ELR (cell line): ENCODE results near the gene TMEM214.

Experiments
- DNase-seq: peaks from one replicate; pipeline ENCODE4 v3.0.0-alpha.2; 2015; ENCODE audit warnings: low read depth

Gene TMEM214

GRCh38 chr2:27040282-27040681, 7.5 kb downstream of the TMEM214 start:
- DNase-seq: no peak

- DNase-seq: no peak
Observed at GRCh38 chr2:27041752-27042151, 9.0 kb downstream of the TMEM214 start.

GRCh38 chr2:27042159-27042661, 9.4 kb downstream of the TMEM214 start:
- no peak for DNase-seq

GRCh38 chr2:27042985-27043634, 10.3 kb downstream of the TMEM214 start:
- peak; percentile 34 for DNase-seq

GRCh38 chr2:27049422-27050280, 16.9 kb downstream of the TMEM214 start:
- DNase-seq: peak; percentile 63

GRCh38 chr2:27050281-27050995, 17.7 kb downstream of the TMEM214 start:
- DNase-seq: peak; percentile 96

GRCh38 chr2:27050996-27051901, 18.5 kb downstream of the TMEM214 start, which contains the start of gene AGBL5:
Gene AGBL5 (plus strand): TSS chr2:27051668. CDS start chr2:27052959, 1,291 bp downstream.
- DNase-seq: peak; percentile 91

GRCh38 chr2:27051902-27052645, 19.3 kb downstream of the TMEM214 start:
- DNase-seq: no peak

GRCh38 chr2:27053321-27053720, 20.6 kb downstream of the TMEM214 start:
- no peak for DNase-seq

GRCh38 chr2:27053776-27054175, 21.0 kb downstream of the TMEM214 start:
- no peak for DNase-seq

GRCh38 chr2:27054721-27055120, 22.0 kb downstream of the TMEM214 start:
- DNase-seq: no peak

- no peak for DNase-seq
Observed at GRCh38 chr2:27057184-27057583, 24.4 kb downstream of the TMEM214 start.

- no peak for DNase-seq
Observed at GRCh38 chr2:27058210-27058609, 25.4 kb downstream of the TMEM214 start.

- DNase-seq: no peak
Observed at GRCh38 chr2:27059141-27059820, 26.5 kb downstream of the TMEM214 start.

GRCh38 chr2:27060323-27060722, 27.6 kb downstream of the TMEM214 start:
- no peak for DNase-seq

- DNase-seq: no peak
Observed at GRCh38 chr2:27065128-27065527, 32.4 kb downstream of the TMEM214 start.

GRCh38 chr2:27067385-27067784, 34.6 kb downstream of the TMEM214 start:
- no peak for DNase-seq

- no peak for DNase-seq
Observed at GRCh38 chr2:27069436-27069835, 36.7 kb downstream of the TMEM214 start.

GRCh38 chr2:27069961-27070618, 37.3 kb downstream of the TMEM214 start:
- no peak for DNase-seq
